ENCODE data around the gene ANO3.

Gene ANO3

GRCh38 chr11:26319906-26320305 lies 12.0 kb upstream of the ANO3 start:
- Histone ChIP-seq H3F3A (ENCODE audit: control insufficient read depth, insufficient read depth) (no peaks in the 10 kb centered on the region), H3K4me2 (ENCODE audit: low read length) (no peak overlapping the region), H3K36me3 (ENCODE audit: control insufficient read depth, low read length) (no peaks in the 10 kb centered on the region), H3K9me2 (replicated peaks; ENCODE audit: control insufficient read depth, low read length) (no peaks in the 10 kb centered on the region), H3K4me3 (ENCODE audit: low read length) (no peak overlapping the region), H4K20me1 (ENCODE audit: control insufficient read depth, insufficient read depth, low read depth, low read length) (no peaks in the 10 kb centered on the region), H3K9me3 (ENCODE audit: control insufficient read depth, insufficient read depth, low read length) (no peaks in the 10 kb centered on the region), H3K27me3 (ENCODE audit: control insufficient read depth, low read length) (peaks cover 5% of the 10 kb centered on the region), H3K4me1 (ENCODE audit: control insufficient read depth, low read length) (peaks cover 8% of the 10 kb centered on the region), H3K79me2 (ENCODE audit: control insufficient read depth, low read length) (no peaks in the 10 kb centered on the region), H3K27ac (ENCODE audit: low read depth, low read length) (no peak overlapping the region)
- TF ChIP-seq CTCF (IDR thresholded peaks at IDR 0.05; ENCODE audit: low read depth, low read length, poor library complexity, severe bottlenecking) (no peak), EZH2phosphoT487 (IDR thresholded peaks at IDR 0.05; ENCODE audit: borderline replicate concordance, low read length) (no peak)

GRCh38 chr11:26321516-26321915 lies 10.4 kb upstream of the ANO3 start:
- H3K9me3 ChIP-seq (ENCODE audit: control insufficient read depth, insufficient read depth, low read length): no peaks in the 10 kb centered on the region
- no peak for TF ChIP-seq EZH2phosphoT487 (IDR thresholded peaks at IDR 0.05; ENCODE audit: borderline replicate concordance, low read length)
- no peak for TF ChIP-seq CTCF (IDR thresholded peaks at IDR 0.05; ENCODE audit: low read depth, low read length, poor library complexity, severe bottlenecking)

GRCh38 chr11:26322335-26323067 lies 9.4 kb upstream of the ANO3 start:
- Histone ChIP-seq H3K9me2 (replicated peaks; ENCODE audit: control insufficient read depth, low read length) (no peaks in the 10 kb centered on the region), H3F3A (ENCODE audit: control insufficient read depth, insufficient read depth) (no peaks in the 10 kb centered on the region), H4K20me1 (ENCODE audit: control insufficient read depth, insufficient read depth, low read depth, low read length) (no peaks in the 10 kb centered on the region), H3K4me2 (ENCODE audit: low read length) (no peak overlapping the region), H3K9me3 (ENCODE audit: control insufficient read depth, insufficient read depth, low read length) (no peaks in the 10 kb centered on the region), H3K4me1 (ENCODE audit: control insufficient read depth, low read length) (no peaks in the 10 kb centered on the region), H3K79me2 (ENCODE audit: control insufficient read depth, low read length) (no peaks in the 10 kb centered on the region), H3K4me3 (ENCODE audit: low read length) (no peak overlapping the region), H3K36me3 (ENCODE audit: control insufficient read depth, low read length) (no peaks in the 10 kb centered on the region), H3K27ac (ENCODE audit: low read depth, low read length) (no peak overlapping the region), H3K27me3 (ENCODE audit: control insufficient read depth, low read length) (peaks cover 3% of the 10 kb centered on the region; the same call in 1 of the 2 replicates)
- no peak for TF ChIP-seq CTCF (IDR thresholded peaks at IDR 0.05; ENCODE audit: low read depth, low read length, poor library complexity, severe bottlenecking)

More at GRCh38 chr11:26321516-26321915, 10.4 kb upstream of the ANO3 start:
- Histone ChIP-seq H3F3A (ENCODE audit: control insufficient read depth, insufficient read depth) (no peaks in the 10 kb centered on the region), H3K4me1 (ENCODE audit: control insufficient read depth, low read length) (peaks cover 1% of the 10 kb centered on the region; the same call in 1 of the 2 replicates), H3K4me2 (ENCODE audit: low read length) (no peak overlapping the region), H3K27me3 (ENCODE audit: control insufficient read depth, low read length) (peaks cover 5% of the 10 kb centered on the region), H3K9me2 (replicated peaks; ENCODE audit: control insufficient read depth, low read length) (no peaks in the 10 kb centered on the region), H3K36me3 (ENCODE audit: control insufficient read depth, low read length) (no peaks in the 10 kb centered on the region), H3K27ac (ENCODE audit: low read depth, low read length) (no peak overlapping the region), H3K4me3 (ENCODE audit: low read length) (no peak overlapping the region), H4K20me1 (ENCODE audit: control insufficient read depth, insufficient read depth, low read depth, low read length) (no peaks in the 10 kb centered on the region), H3K79me2 (ENCODE audit: control insufficient read depth, low read length) (no peaks in the 10 kb centered on the region)
